Right ventricle myocardium inferior (tissue), 1 donor: ENCODE data around the gene LY6G6D. TPM values are rescaled to one million over a fixed set of nuclear protein-coding genes. Genes with fewer than 3 reads are reported as not detected.

Experiments
- ATAC-seq: fragments of 200-7000 bp; cut with Tn5 transposase; one replicate; pipeline ENCODE4 v1.9.1; 2020; ENCODE audit warnings: mild to moderate bottlenecking, moderate library complexity
- DNase-seq: peaks from one replicate; pipeline ENCODE4 v3.0.0; 2021; ENCODE audit errors: missing footprints
- intact Hi-C: fragments of 100-400 bp; cut with DNase I; formaldehyde crosslinking; loops from one replicate; pipeline ENCODE4 v1.11.0; 2022
- total RNA-seq: library from RNA; stranded (reverse); fragmentation: NEBNext Ultra II Directional; extraction: Animal tissue kit (Norgen Biotek cat#: 25700); gene quantifications from one replicate; pipeline ENCODE4 v1.2.1, GENCODE V29; 2021
- donor health status: DM: no; HTN: yes; CAD: no; lungs with severe emphysema.

The LY6G6D gene
- total RNA-seq, 1 donor from 2014 or later, result not detected

GRCh38 chr6:31711233-31711632, 3.9 kb upstream of the LY6G6D start:
- ATAC-seq, result no peak
- intact Hi-C loops, result no loop called here
- DNase-seq, result no peak

GRCh38 chr6:31712296-31712695, 2.9 kb upstream of the LY6G6D start:
- ATAC-seq (peak; percentile 59), DNase-seq (no peak)
- intact Hi-C loops, result no loop called here

GRCh38 chr6:31713465-31713864, 1.7 kb upstream of the LY6G6D start:
- DNase-seq (no peak), ATAC-seq (no peak)
- intact Hi-C loops, result no loop called here

- no peak for ATAC-seq
- intact Hi-C loops, result no loop called here
Observed at GRCh38 chr6:31713991-31714684, 1.0 kb upstream of the LY6G6D start.

GRCh38 chr6:31717499-31718222, 2.5 kb downstream of the LY6G6D start:
- ATAC-seq (no peak), DNase-seq (peak; percentile 44)
- intact Hi-C loops, result no loop called here

More at GRCh38 chr6:31713991-31714684, 1.0 kb upstream of the LY6G6D start:
- no peak for DNase-seq

GRCh38 chr6:31718265-31718664, 3.1 kb downstream of the LY6G6D start:
- DNase-seq, result no peak
- ATAC-seq, result no peak
- intact Hi-C loops, result no loop called here

- intact Hi-C loops, result no loop called here
- DNase-seq (no peak), ATAC-seq (no peak)
Observed at GRCh38 chr6:31719001-31719400, 3.9 kb downstream of the LY6G6D start.

GRCh38 chr6:31720196-31720770, 5.1 kb downstream of the LY6G6D start:
- ATAC-seq (no peak), DNase-seq (no peak)
- intact Hi-C loops, result no loop called here

GRCh38 chr6:31721351-31722020, 6.3 kb downstream of the LY6G6D start, which contains the start of gene LY6G6C:
LY6G6C (minus strand) TSS chr6:31721746; CDS start chr6:31721679, 67 bp downstream.
- no peak for DNase-seq
- intact Hi-C loops, result no loop called here
- no peak for ATAC-seq

GRCh38 chr6:31722173-31722572, 7.0 kb downstream of the LY6G6D start:
- DNase-seq (no peak), ATAC-seq (no peak)
- intact Hi-C loops, result no loop called here

GRCh38 chr6:31723245-31723979, 8.3 kb downstream of the LY6G6D start, which contains the start of gene MPIG6B:
MPIG6B (plus strand) TSS chr6:31723373; CDS start chr6:31723384, 11 bp downstream.
- DNase-seq, result peak; percentile 49
- no peak for ATAC-seq
- intact Hi-C loops, result no loop called here

GRCh38 chr6:31723980-31724691, 9.0 kb downstream of the LY6G6D start:
- ATAC-seq, result no peak
- peak; percentile 49 for DNase-seq
- intact Hi-C loops, result no loop called here

GRCh38 chr6:31725502-31726350, 10.6 kb downstream of the LY6G6D start:
- intact Hi-C loops, result no loop called here
- ATAC-seq, result no peak
- peak; percentile 68 for DNase-seq

GRCh38 chr6:31727034-31727716, 12.0 kb downstream of the LY6G6D start:
- intact Hi-C loops, result no loop called here
- peak; percentile 71 for DNase-seq
- no peak for ATAC-seq

GRCh38 chr6:31727717-31728671, 12.8 kb downstream of the LY6G6D start:
- ATAC-seq (no peak), DNase-seq (peak; percentile 57)
- intact Hi-C loops, result loop anchor here (2.0 kb wide), 2 partner anchors 41 to 47 kb away; partner anchors contain the start of gene LY6G5C
